HG02870 (cell line): ENCODE results near the gene RASAL1.
"Not testable (repeated sequence)": the region's sequence is repeated elsewhere in the genome, so short reads cannot be mapped to it uniquely, and the experiment has no call there.

Experiments
- ATAC-seq: cut with Tn5 transposase; IDR thresholded peaks from one replicate; pipeline ENCODE4 v1.9.1; 2021; ENCODE audit warnings: mild to moderate bottlenecking, moderate library complexity; ENCODE audit not compliant: unreplicated experiment

The RASAL1 gene

GRCh38 chr12:113142173-113142885 lies 6.8 kb upstream of the RASAL1 start:
- ATAC-seq = peak; percentile 57

- not testable (repeated sequence) for ATAC-seq
Observed at GRCh38 chr12:113141716-113142115, 6.2 kb upstream of the RASAL1 start.

- no peak for ATAC-seq
Observed at GRCh38 chr12:113140706-113141105, 5.1 kb upstream of the RASAL1 start.

GRCh38 chr12:113138826-113139225 lies 3.3 kb upstream of the RASAL1 start:
- no peak for ATAC-seq

GRCh38 chr12:113137861-113138783 lies 2.6 kb upstream of the RASAL1 start:
- no peak for ATAC-seq

GRCh38 chr12:113136990-113137511 lies 1.5 kb upstream of the RASAL1 start:
- no peak for ATAC-seq

- no peak for ATAC-seq
Observed at GRCh38 chr12:113136128-113136989, 798 bp upstream of the RASAL1 start.

GRCh38 chr12:113134521-113134951 lies 1.0 kb downstream of the RASAL1 start:
- no peak for ATAC-seq

GRCh38 chr12:113134071-113134470 lies 1.5 kb downstream of the RASAL1 start:
- ATAC-seq = no peak

GRCh38 chr12:113133666-113134065 lies 1.9 kb downstream of the RASAL1 start:
- ATAC-seq = no peak

GRCh38 chr12:113133036-113133435 lies 2.5 kb downstream of the RASAL1 start:
- no peak for ATAC-seq

- no peak for ATAC-seq
Observed at GRCh38 chr12:113131556-113131955, 4.0 kb downstream of the RASAL1 start.

- no peak for ATAC-seq
Observed at GRCh38 chr12:113130457-113131135, 5.0 kb downstream of the RASAL1 start.

- ATAC-seq = no peak
Observed at GRCh38 chr12:113129664-113130456, 5.7 kb downstream of the RASAL1 start.

- ATAC-seq = no peak
Observed at GRCh38 chr12:113128802-113129663, 6.5 kb downstream of the RASAL1 start.

- no peak for ATAC-seq
Observed at GRCh38 chr12:113127791-113128199, 7.8 kb downstream of the RASAL1 start.

GRCh38 chr12:113120670-113121370 lies 14.7 kb downstream of the RASAL1 start:
- no peak for ATAC-seq
